HG03571 (cell line): ENCODE data around the gene UGT1A5.

Experiments
- ATAC-seq: cut with Tn5 transposase; IDR thresholded peaks from one replicate; pipeline ENCODE4 v1.9.1; 2021; ENCODE audit not compliant: unreplicated experiment

UGT1A5 gene

DNA sequence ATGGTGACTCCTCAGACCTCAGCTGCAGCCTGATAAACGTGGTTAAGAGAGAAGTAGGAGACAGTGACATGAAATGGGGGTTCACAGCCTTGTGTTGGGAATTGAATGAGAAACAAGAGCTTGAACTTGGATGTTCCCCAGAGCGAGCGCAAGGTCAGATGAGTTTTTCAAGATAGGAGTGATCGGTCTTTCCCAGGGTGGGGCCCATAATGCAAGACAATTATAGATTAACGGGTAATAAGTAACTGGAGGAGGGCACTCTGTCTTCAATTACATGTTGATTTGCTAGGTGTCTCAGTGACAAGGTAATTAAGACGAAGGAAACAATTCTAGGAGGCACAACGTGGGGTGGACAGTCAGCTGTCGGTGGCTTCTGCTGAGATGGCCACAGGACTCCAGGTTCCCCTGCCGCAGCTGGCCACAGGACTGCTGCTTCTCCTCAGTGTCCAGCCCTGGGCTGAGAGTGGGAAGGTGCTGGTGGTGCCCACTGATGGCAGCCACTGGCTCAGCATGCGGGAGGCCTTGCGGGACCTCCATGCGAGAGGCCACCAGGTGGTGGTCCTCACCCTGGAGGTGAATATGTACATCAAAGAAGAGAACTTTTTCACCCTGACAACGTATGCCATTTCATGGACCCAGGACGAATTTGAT lies at the start of gene UGT1A5:
UGT1A5 (plus strand) TSS at position 297 of the 651 bp plus-strand sequence; CDS start at position 382, 85 bp downstream.
- ATAC-seq, result no peak

DNA sequence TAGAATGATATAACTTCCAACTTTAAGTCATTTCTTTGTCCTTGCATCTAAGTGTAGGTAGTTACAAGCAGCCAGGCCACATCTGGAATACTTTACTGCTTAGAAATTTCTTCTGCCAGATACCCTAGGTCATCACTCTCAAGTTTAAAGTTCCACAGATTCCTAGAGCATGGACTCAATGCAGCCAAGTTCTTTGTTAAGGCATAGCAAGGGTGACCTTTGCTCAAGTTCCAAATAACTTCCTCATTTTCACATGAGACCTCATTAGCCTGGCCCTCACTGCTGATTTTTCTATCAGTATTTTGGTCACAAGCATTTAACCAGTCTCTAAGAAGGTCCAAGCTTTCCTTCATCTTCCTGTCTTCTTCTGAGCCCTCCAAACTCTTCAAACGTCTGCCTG lies 48.8 kb upstream of the UGT1A5 start:
- no peak for ATAC-seq

GRCh38 chr2:233668605-233669260 lies 44.0 kb upstream of the UGT1A5 start:
- no peak for ATAC-seq

DNA sequence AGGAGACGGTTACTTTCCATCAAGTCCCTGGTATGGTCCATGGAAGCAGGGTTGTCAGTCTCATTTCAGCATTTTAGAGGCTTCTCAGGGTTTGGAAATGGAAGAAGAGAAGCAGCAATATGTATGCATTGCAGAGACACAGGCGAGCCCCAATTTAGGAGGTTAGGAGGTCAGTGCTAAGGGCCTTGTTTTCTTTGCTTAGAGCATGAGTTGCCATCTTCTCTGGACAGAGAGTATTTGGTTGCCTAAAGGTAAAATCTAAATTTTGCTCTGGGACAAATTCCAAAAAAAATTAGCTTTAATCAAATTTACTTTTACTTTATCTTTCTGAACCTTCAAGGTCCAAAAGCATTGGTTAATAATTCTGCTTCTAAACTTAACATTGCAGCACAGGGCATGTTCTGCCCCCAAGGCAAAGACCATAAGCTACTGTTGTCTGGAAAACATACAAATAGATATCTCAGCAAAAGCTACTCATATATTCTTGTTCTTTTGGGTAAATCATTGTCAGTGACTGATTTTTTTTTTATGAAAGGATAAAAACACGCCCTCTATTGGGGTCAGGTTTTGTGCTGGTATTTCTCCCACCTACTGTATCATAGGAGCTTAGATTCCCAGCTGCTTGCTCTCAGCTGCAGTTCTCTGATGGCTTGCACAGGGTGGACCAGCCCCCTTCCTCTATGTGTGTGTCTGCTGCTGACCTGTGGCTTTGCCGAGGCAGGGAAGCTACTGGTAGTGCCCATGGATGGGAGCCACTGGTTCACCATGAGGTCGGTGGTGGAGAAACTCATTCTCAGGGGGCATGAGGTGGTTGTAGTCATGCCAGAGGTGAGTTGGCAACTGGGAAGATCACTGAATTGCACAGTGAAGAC lies 41.2 kb upstream of the UGT1A5 start, which contains the start of gene UGT1A9:
UGT1A9 (plus strand) TSS at position 609 of the 872 bp plus-strand sequence; CDS start at position 646, 37 bp downstream.
- no peak for ATAC-seq

DNA sequence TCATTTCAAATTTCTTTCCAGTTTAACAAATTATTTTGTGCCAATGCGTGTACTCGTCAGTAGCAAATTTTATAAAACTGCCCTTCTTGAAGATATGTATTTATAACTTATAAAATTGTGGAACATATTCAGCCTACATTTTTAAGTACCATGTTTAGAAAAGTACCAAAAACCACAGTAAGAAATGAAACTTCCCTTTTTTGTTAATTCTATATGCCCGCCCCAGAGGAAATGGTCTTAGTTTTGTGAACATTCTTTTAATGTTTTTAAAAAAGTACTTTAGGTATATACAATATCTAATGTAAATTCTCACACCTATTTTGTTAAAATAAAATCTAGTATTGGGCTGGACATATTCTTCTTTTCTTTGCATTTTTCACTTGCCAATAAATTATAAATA lies 39.8 kb upstream of the UGT1A5 start:
- no peak for ATAC-seq

DNA sequence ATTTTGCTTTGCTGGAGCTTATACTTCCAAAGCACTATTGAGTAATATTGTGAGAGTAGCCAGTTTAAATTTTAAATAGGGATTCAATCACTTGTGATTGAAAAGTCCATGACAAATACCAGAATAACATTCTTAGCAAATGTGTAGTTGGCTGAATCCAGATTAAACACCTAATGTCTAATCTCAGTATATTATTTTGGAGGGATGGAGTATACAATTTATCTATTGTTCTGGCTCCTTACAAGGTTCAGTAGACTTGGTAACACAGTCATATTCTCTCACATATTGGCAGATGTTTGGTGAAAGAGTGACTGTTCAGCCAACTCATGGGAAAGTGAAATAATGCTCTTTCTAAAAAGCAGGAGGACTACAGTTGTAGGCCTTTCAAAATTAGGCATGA lies 38.8 kb upstream of the UGT1A5 start:
- ATAC-seq, result no peak

DNA sequence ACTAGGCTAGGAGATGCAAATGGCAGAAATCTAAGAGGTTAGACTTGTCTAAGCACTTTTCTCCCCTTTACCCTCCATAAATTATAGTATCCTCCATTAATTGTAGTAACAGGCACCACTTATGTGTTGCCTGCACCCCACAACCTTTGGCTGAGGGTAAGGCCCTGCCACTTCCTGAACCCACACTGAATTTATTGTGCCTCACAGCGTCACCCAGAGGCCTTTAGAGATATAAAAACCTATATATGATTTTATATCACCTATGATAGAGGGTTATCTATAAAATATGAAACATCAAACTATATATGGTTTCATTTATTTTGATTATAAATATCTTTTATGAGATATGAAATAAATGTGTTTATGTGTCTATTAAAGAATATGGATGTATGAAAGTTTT lies 38.4 kb upstream of the UGT1A5 start:
- ATAC-seq, result no peak

GRCh38 chr2:233674995-233675394 lies 37.7 kb upstream of the UGT1A5 start:
- ATAC-seq, result no peak

- ATAC-seq, result no peak
Observed at GRCh38 chr2:233676046-233676445, 36.7 kb upstream of the UGT1A5 start.

DNA sequence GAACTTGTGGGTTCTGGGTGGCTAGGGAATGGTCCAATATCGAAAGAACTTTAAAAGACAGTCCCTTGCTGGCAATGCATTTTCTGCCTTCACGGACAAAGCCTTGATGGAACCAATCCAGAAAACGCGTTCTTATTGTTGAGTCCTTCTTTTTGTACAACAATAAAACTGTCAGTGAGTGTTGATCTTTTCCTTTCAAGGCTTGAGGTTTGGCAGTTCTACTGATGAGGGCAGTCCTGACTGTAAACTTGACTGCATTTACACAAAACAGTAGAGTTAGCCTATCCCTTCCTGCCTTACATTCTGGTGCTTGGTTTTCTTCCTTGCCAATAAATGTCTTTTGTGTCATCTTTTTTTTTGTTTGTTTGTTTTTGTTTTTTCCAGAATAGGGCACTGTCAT lies 33.5 kb upstream of the UGT1A5 start:
- no peak for ATAC-seq

- no peak for ATAC-seq
Observed at GRCh38 chr2:233680361-233681045, 32.2 kb upstream of the UGT1A5 start.

DNA sequence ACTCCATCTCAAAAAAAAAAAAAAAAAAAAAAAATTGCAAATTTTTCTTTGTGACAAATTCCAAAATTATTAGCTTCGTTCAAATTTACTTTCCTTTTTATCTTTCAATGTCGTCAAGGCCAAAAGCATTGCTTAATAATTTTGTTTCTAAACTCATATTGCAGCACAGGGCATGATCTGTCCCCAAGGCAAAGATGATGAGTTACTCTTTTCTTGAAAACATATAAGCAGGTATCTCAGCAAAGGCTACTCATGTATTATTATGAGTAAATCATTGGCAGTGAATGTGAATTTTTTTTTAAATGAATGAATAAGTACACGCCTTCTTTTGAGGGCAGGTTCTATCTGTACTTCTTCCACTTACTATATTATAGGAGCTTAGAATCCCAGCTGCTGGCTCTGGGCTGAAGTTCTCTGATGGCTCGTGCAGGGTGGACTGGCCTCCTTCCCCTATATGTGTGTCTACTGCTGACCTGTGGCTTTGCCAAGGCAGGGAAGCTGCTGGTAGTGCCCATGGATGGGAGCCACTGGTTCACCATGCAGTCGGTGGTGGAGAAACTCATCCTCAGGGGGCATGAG lies 31.1 kb upstream of the UGT1A5 start, which contains the start of gene UGT1A7:
UGT1A7 (plus strand) TSS at position 381 of the 579 bp plus-strand sequence; CDS start at position 418, 37 bp downstream.
- no peak for ATAC-seq

DNA sequence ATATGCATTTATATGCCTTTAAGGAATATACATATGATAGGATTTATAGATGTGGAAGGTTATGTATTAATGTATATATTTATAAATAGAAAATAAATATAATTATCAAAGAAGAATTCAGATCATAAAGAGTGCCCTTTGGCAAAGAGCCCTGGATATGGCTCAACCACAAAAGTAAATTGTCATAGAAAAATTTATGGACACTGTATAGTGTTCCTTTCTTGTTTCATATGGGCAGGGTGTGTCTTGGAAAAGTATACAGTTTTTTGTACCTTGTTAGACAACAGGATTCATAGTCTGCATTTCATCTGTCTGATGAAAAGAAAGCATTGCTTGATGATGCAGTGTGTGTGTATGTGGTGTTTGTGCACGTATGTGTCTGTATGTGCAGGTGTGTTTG lies 28.1 kb upstream of the UGT1A5 start:
- no peak for ATAC-seq

GRCh38 chr2:233686928-233687327 lies 25.8 kb upstream of the UGT1A5 start:
- ATAC-seq, result no peak

GRCh38 chr2:233688341-233688740 lies 24.4 kb upstream of the UGT1A5 start:
- no peak for ATAC-seq

DNA sequence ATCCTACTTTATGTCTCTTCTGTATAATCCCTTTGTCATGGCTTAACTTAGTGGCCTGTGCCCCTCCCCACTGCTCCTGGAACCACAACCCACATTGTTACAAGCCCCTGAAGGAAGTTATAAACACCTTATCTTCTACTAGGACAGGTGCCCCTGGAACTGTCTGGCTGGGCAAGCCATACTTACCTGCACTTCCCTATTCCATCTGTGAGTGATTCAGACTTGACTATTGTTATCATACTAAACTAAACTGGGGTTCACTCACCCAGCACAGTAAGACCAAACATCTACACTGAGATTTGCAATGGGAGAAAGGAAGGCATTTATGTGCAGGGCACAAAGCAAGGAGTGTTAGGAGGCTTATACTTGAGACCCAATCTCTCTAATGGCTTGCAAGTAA lies 23.7 kb upstream of the UGT1A5 start:
- no peak for ATAC-seq

DNA sequence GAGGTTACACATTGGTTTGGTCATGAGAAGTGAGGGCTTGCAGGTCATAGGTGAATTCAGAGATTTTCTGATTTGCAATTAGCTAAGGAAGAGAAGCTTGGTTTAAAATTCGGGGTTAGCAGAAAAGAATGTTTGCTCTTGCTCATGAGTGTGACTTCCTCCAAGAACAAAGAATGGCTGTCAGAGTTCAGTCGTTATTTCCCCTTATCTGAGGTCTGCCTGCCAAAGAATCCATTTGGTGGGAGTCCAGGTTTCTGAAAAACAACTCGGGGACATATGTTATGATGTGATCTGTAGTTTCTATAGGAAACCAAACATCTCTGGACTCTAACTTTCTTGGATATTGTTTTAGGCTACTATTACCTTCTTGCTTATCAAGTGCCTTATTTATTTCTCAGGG lies 23.2 kb upstream of the UGT1A5 start:
- ATAC-seq, result no peak

GRCh38 chr2:233690444-233690843 lies 22.3 kb upstream of the UGT1A5 start:
- no peak for ATAC-seq

GRCh38 chr2:233691443-233692433 lies 21.0 kb upstream of the UGT1A5 start:
- no peak for ATAC-seq
